Suprapubic skin (tissue), 3 donors: ENCODE measurements around the gene FHL5.

Source experiments
- POLR2AphosphoS5 ChIP-seq, 3 donors: sonication (generic); formaldehyde crosslinking; IDR thresholded peaks; one replicate each; pipeline ENCODE4 v1.6.1; 2017; ENCODE audit warnings: antibody characterized with exemption in 3 of 3
- TF ChIP-seq, protein P1 (sequence below), 2 donors: fragments of 200-600 bp in 1 of 2; fragments of 450-650 bp in 1 of 2; sonication (generic) in 1 of 2; IDR thresholded peaks; one replicate each; pipeline ENCODE4 v1.5.1; 2016 to 2019; ENCODE audit warnings: antibody characterized with exemption in 2 of 2, mild to moderate bottlenecking in 1 of 2, moderate library complexity in 1 of 2

DNA sequence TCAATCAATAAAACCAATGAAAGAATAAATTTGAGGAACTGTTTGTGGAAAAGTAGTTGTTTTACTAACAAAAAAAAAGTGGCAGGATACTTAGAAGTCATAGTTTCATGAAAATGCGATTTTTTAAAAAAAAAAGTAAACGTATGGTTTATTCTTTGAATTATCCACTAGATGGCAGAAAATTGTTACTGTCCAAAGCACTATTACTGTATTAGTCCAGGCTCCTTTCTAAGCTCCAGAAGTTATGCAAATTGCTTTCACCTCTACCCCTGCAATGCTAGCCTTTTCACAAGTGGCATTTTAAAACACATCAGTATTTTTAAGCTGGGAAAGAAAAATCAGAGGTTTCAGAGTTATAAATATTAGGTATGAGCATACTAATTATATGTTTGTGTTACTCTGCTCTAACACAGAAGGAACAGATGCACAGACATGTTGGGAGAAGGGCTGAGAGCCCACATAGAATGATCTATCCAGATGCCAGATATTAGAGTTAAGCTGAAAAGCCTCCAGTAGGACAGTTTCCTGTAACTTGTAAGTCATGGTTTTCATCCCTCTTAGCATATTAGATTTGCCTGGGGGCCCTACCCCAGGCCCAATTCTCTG, 63.9 kb downstream of the FHL5 start:
- TF ChIP-seq, protein P1, sequence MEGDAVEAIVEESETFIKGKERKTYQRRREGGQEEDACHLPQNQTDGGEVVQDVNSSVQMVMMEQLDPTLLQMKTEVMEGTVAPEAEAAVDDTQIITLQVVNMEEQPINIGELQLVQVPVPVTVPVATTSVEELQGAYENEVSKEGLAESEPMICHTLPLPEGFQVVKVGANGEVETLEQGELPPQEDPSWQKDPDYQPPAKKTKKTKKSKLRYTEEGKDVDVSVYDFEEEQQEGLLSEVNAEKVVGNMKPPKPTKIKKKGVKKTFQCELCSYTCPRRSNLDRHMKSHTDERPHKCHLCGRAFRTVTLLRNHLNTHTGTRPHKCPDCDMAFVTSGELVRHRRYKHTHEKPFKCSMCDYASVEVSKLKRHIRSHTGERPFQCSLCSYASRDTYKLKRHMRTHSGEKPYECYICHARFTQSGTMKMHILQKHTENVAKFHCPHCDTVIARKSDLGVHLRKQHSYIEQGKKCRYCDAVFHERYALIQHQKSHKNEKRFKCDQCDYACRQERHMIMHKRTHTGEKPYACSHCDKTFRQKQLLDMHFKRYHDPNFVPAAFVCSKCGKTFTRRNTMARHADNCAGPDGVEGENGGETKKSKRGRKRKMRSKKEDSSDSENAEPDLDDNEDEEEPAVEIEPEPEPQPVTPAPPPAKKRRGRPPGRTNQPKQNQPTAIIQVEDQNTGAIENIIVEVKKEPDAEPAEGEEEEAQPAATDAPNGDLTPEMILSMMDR (IDR thresholded peaks at IDR 0.05), result no peak
- TF ChIP-seq POLR2AphosphoS5 (IDR thresholded peaks at IDR 0.05), result no peak
